Thyroid gland (tissue), 4 donors: ENCODE results near the gene DEPDC4. TPM values are rescaled to one million over a fixed set of nuclear protein-coding genes. Genes with fewer than 3 reads are reported as not detected.

Experiments
- DNase-seq, 2 donors: peaks; one replicate each; pipeline ENCODE4 v3.0.0-alpha.2; 2019
- H3K27ac ChIP-seq, 3 donors: fragments of 200-600 bp; sonication (generic); 1 replicate in 2 of 3; 2 replicates in 1 of 3; pipeline ENCODE4 v1.5.1; 2016 to 2019; ENCODE audit warnings: mild to moderate bottlenecking in 1 of 3, moderate library complexity in 1 of 3
- H3K27me3 ChIP-seq: fragments of 200-600 bp; sonication (generic); one replicate; pipeline ENCODE4 v1.5.1; 2019
- H3K36me3 ChIP-seq, 2 donors: fragments of 200-600 bp; sonication (generic); one replicate each; pipeline ENCODE4 v1.5.1; 2016 to 2019
- H3K4me1 ChIP-seq, 2 donors: fragments of 200-600 bp; sonication (generic); one replicate each; pipeline ENCODE4 v1.5.1; 2017 to 2019
- H3K4me3 ChIP-seq, 3 donors: fragments of 200-600 bp; sonication (generic); replicated peaks in 1 of 3; 1 replicate in 2 of 3; 2 replicates in 1 of 3; pipeline ENCODE4 v1.5.1; 2016; ENCODE audit warnings: mild to moderate bottlenecking in 1 of 3
- H3K9me3 ChIP-seq: fragments of 200-600 bp; sonication (generic); one replicate; pipeline ENCODE4 v1.5.1; 2017
- CTCF ChIP-seq, 6 experiments: fragments of 200-600 bp in 3 of 6; fragments of 450-650 bp in 3 of 6; sonication (generic) in 3 of 6; IDR thresholded peaks; one replicate each; pipeline ENCODE4 v1.5.1; 2016 to 2019; ENCODE audit warnings: antibody characterized with exemption in 6 of 6, mild to moderate bottlenecking in 2 of 6, inconsistent platforms in 1 of 6, moderate library complexity in 1 of 6
- POLR2A ChIP-seq, 2 donors: fragments of 450-650 bp; IDR thresholded peaks; one replicate each; pipeline ENCODE4 v1.6.1; 2017; ENCODE audit warnings: antibody characterized with exemption in 2 of 2, mild to moderate bottlenecking in 2 of 2, moderate library complexity in 1 of 2
- WGBS, 2 donors: methylation state at CpG; one replicate each; pipeline ENCODE4 v1.1.5; 2017; 5-methylcytosine and 5-hydroxymethylcytosine counted together
- intact Hi-C: fragments of 100-400 bp; cut with DNase I; formaldehyde crosslinking; loops from one replicate; pipeline ENCODE4 v1.15.1; 2023
- total RNA-seq, 4 donors: library from RNA; depleted of rRNA; stranded (reverse); fragments of >200 nt; gene quantifications; one replicate each; pipeline ENCODE4 v1.2.3, GENCODE V29; 2016

The DEPDC4 gene
- total RNA-seq, 4 donors from 2014 or later: 0.79 to 16.3 (median 1.7) TPM

DNA sequence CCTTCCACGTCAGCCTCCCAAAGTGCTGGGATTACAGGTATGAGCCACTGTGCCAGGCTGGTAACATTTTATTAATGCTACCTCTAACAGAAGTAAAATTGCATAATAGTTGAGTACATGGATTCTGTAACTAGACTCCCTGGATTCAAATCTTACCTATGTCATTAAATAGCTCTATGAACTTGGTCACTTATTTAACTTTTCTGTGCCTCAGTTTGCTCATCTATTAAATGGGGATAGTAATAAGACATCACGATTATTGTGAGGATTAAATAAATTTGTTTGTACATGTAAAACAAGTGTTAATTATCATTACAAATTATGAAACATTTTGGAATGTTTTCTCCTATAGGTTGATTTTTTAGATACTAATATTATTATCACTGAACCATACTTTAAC is 59.6 kb downstream of the DEPDC4 start:
- TF ChIP-seq CTCF (IDR thresholded peaks at IDR 0.05) (no peak), POLR2A (IDR thresholded peaks at IDR 0.05) (no peak)
- intact Hi-C loops: no loop called here
- Histone ChIP-seq H3K36me3 (peaks cover 16 to 35% of the 10 kb centered on the region in 2 donors), H3K9me3 (no peaks in the 10 kb centered on the region), H3K4me1 (no peaks in the 10 kb centered on the region), H3K27me3 (no peaks in the 10 kb centered on the region), H3K27ac (no peak overlapping the region), H3K4me3 (no peak overlapping the region)
- WGBS, 2 donors: 95% methylated on average over 2 of the region's 2 CpGs
- DNase-seq: no peak

GRCh38 chr12:100201604-100202423 is 65.1 kb downstream of the DEPDC4 start:
- H3K27ac ChIP-seq: no peak overlapping the region
- no peak for TF ChIP-seq POLR2A (IDR thresholded peaks at IDR 0.05)
- no peak for TF ChIP-seq CTCF (IDR thresholded peaks at IDR 0.05)
- no peaks in the 10 kb centered on the region for H3K36me3 ChIP-seq
- peaks cover 10 to 16% of the 10 kb centered on the region in 2 donors for H3K4me1 ChIP-seq
- peak overlapping the region in 1 of 3 donors; percentile 71 for H3K4me3 ChIP-seq
- no peaks in the 10 kb centered on the region for H3K27me3 ChIP-seq
- 84 to 86% methylated on average over 23 to 24 of the region's 24 CpGs for WGBS, 2 donors
- no peaks in the 10 kb centered on the region for H3K9me3 ChIP-seq
- intact Hi-C loops: no loop called here
- no peak for DNase-seq

DNA sequence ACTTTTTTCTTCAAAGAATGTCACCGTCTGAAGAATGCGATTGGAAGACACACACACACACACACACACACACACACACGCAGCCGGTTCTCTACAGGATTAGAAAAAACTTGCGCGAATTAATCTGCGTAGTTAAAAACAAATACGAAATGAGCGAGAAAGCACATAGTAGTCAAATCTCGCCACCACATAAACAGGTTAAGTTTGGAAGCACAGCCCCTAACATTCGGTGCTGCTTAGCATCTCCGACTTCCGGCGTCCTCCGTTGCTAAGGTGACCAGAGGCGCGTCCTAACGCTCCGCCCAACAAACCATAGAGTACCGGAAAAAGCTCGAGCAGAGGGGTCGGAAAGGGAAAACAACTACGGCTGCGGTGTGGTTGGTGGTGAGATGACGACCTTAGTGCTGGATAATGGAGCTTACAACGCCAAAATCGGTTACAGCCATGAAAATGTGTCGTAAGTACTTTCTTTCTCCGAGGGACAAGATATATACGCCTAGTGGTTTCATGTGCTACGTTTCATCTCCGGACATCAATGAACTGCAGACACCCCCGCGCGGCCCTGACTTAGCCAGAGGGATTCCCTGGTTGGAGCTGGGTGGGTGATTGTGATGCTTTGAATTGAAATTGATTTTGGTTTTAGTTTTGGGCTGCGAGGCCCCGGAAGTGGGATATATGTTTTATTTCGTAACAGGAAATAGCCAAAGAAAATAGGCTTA is 66.3 kb downstream of the DEPDC4 start, which contains the start of gene ACTR6:
ACTR6 (plus strand) TSS at position 353 of the 719 bp plus-strand sequence; CDS start at position 390, 37 bp downstream.
- Histone ChIP-seq H3K9me3 (no peaks in the 10 kb centered on the region), H3K4me3 (peak within 1 kb of the TSS; percentile 16 to 71 (median 20)), H3K27me3 (no peaks in the 10 kb centered on the region), H3K27ac (peak within 1 kb of the TSS; percentile 55 to 87 (median 61)), H3K36me3 (no peaks in the 10 kb centered on the region), H3K4me1 (peaks cover 10 to 16% of the 10 kb centered on the region in 2 donors)
- intact Hi-C loops: no loop called here
- peak in 1 of 6 experiments; percentile 20 for TF ChIP-seq CTCF (IDR thresholded peaks at IDR 0.05)
- peak in 1 of 2 donors; percentile 67 for TF ChIP-seq POLR2A (IDR thresholded peaks at IDR 0.05)
- peak; percentile 95 to 96 for DNase-seq
- WGBS, 2 donors: 1% methylated on average over 36 to 38 of the region's 38 CpGs

GRCh38 chr12:100199347-100200149 is 67.3 kb downstream of the DEPDC4 start:
- H3K27me3 ChIP-seq: no peaks in the 10 kb centered on the region
- peak overlapping the region; percentile 16 to 71 (median 20) for H3K4me3 ChIP-seq
- DNase-seq: peak; percentile 90
- H3K27ac ChIP-seq: peak overlapping the region; percentile 41 to 87 (median 61)
- intact Hi-C loops: loop anchor here (10.0 kb wide), 1 partner anchor 55 kb away; the partner anchor contains the start of gene BLTP3B
- TF ChIP-seq POLR2A (IDR thresholded peaks at IDR 0.05): peak in 1 of 2 donors; percentile 16
- TF ChIP-seq CTCF (IDR thresholded peaks at IDR 0.05): no peak
- 1 to 5% methylated on average over 8 to 25 of the region's 79 CpGs for WGBS, 2 donors
- peaks cover 10 to 16% of the 10 kb centered on the region in 2 donors for H3K4me1 ChIP-seq
- no peaks in the 10 kb centered on the region for H3K9me3 ChIP-seq
- no peaks in the 10 kb centered on the region for H3K36me3 ChIP-seq
